Activated naive CD4-positive, alpha-beta T cell treated with anti-CD3 and anti-CD28 coated beads for 36 hours (primary cell): Measurements from ENCODE around the gene GFOD1. TPM values are rescaled to one million over a fixed set of nuclear protein-coding genes. Genes with fewer than 3 reads are reported as not detected.

Experiments used
- CTCF ChIA-PET: fragments of 350-600 bp; sonication (Branson Sonifier 250); formaldehyde crosslinking; loops from one replicate; lab custom pipeline; 2021; ENCODE audit warnings: antibody characterized with exemption; lab: Charles Lee
- DNase-seq: peaks from one replicate; pipeline ENCODE4 v3.0.0-alpha.2; 2020
- H3K27ac Mint-ChIP-seq: one replicate; pipeline ENCODE4 v1.8.0; 2021; ENCODE audit warnings: mild to moderate bottlenecking, mixed read lengths
- H3K27me3 Mint-ChIP-seq: one replicate; pipeline ENCODE4 v1.8.0; 2021; ENCODE audit warnings: low read depth, mixed read lengths
- H3K36me3 Mint-ChIP-seq: one replicate; pipeline ENCODE4 v1.8.0; 2021; ENCODE audit warnings: low read depth, mixed read lengths
- H3K4me1 Mint-ChIP-seq: one replicate; pipeline ENCODE4 v1.8.0; 2021; ENCODE audit warnings: low read depth, mixed read lengths
- H3K4me3 Mint-ChIP-seq: one replicate; pipeline ENCODE4 v1.8.0; 2021; ENCODE audit warnings: mild to moderate bottlenecking, moderate library complexity, mixed read lengths
- H3K9me3 Mint-ChIP-seq: one replicate; pipeline ENCODE4 v1.8.0; 2021; ENCODE audit warnings: mixed read lengths
- intact Hi-C: fragments of 100-400 bp; cut with micrococcal nuclease; formaldehyde crosslinking; loops from one replicate; pipeline ENCODE4 v1.15.1; 2023
- total RNA-seq, 2 experiments: library from RNA; stranded (reverse); gene quantifications; one replicate each; pipeline ENCODE4 v1.2.3, GENCODE V29; 2021

Gene GFOD1
- total RNA-seq, 2 experiments from 2014 or later = 3.7 to 4.2 TPM

DNA sequence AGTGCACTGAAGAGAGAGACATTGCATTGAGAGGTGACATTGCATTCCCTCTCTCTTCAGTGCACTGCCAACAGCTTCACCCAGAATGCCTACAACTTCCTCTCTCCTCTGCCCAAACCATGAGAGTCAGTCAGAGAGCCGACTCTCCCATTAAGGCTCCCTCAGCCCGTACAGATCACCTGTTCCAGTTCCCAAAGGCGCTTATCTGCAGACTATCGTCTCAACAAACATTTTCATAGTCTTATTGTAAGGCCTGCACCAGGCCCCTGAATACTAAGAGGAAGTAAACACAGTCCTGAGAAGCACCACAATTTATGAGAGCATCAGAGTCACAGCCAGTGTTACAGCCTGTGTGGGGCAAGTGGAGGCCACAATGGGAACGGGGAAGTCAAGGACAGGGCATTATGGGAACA is 53.7 kb downstream of the GFOD1 start:
- H3K4me1 Mint-ChIP-seq = peaks cover 56% of the 10 kb centered on the region
- intact Hi-C loops = loop anchor here (10.0 kb wide), 1 partner anchor 1719 kb away; no protein-coding TSS in a partner anchor
- no peak for DNase-seq
- no peaks in the 10 kb centered on the region for H3K27me3 Mint-ChIP-seq
- peaks cover 8% of the 10 kb centered on the region for H3K9me3 Mint-ChIP-seq
- H3K27ac Mint-ChIP-seq = no peak overlapping the region
- no peak overlapping the region for H3K4me3 Mint-ChIP-seq
- H3K36me3 Mint-ChIP-seq = peaks cover 3% of the 10 kb centered on the region
- CTCF ChIA-PET = interaction anchor here (0.7 to 1.5 kb wide), 2 partner anchors 53 to 76 kb away, joined by 3 to 5 read pairs; partner anchors contain the start of gene GFOD1

DNA sequence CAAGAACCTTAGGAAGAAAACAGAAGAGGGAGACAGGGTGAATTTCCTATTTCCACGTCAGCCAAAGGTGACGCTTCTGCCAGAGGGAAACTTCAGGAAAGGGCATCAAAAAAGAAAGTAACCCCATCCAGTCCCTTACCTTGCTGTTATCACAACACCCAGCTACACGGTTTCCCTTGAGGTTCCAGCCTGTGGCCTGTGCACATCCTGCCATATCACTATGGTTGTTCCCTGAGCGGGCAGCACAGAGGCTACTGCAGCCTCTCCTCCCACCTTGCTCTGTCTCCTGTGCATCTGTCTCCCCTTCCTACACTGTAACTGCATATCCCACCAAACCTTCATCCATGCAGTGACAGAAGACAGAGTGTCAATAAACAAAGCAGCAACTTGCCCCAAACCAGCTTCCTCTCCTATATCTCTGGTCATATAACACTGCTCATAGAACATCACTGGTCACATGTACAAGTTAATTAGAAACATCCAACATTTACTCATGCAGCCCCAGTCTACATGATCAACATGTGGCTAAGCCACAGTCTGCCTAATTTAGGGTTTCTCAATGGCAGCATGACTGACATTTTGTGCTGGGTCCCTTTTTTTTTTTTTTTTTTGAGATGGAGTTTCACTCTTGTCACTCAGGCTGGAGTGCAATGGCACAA is 54.7 kb downstream of the GFOD1 start:
- H3K4me3 Mint-ChIP-seq = no peak overlapping the region
- CTCF ChIA-PET = interaction anchor here (0.6 to 1.5 kb wide), 3 partner anchors 54 to 129 kb away, joined by 3 to 5 read pairs (median 3); partner anchors contain the start of gene GFOD1
- H3K4me1 Mint-ChIP-seq = peaks cover 67% of the 10 kb centered on the region
- H3K36me3 Mint-ChIP-seq = peaks cover 3% of the 10 kb centered on the region
- DNase-seq = no peak
- intact Hi-C loops = loop anchor here (1.0 to 10.0 kb wide), 2 partner anchors 77 to 1718 kb away; no protein-coding TSS in a partner anchor
- H3K27ac Mint-ChIP-seq = no peak overlapping the region
- H3K9me3 Mint-ChIP-seq = peaks cover 8% of the 10 kb centered on the region
- no peaks in the 10 kb centered on the region for H3K27me3 Mint-ChIP-seq

DNA sequence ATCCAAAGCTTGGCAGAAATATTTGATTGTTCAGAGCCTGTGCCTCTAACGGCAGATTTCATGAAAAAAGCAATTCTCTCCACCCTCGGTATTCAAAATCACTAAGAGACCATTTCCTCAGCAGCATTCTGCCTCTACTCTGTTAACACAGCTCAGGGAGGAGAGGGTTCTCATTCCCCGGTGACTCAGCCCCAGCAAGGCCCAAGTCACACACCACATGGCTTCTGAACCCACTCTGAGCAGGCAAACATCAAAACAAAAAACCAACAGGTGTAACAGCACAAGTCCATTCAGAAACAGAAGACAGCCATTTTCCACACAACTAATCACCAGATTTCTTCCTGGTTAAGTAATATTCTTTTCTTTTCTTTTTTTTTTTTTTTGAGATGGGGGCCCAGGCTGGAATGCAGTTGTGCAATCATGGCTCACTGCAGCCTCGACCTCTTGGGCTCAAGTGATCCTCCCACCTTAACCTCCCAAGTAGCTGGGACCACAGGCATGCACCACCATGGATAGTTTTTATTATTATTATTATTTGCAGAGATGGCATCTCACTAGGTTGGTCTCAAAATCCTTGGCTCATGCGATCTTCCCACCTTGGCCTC is 55.4 kb downstream of the GFOD1 start:
- H3K27me3 Mint-ChIP-seq = no peaks in the 10 kb centered on the region
- intact Hi-C loops = loop anchor here (1.0 to 10.0 kb wide), 2 partner anchors 77 to 1717 kb away; no protein-coding TSS in a partner anchor
- peaks cover 3% of the 10 kb centered on the region for H3K36me3 Mint-ChIP-seq
- peaks cover 8% of the 10 kb centered on the region for H3K9me3 Mint-ChIP-seq
- H3K4me3 Mint-ChIP-seq = no peak overlapping the region
- CTCF ChIA-PET = interaction anchor here (0.9 to 1.5 kb wide), 4 partner anchors 9 to 363 kb away, joined by 3 to 5 read pairs (median 3); partner anchors contain the start of gene GFOD1
- peak; percentile 67 for DNase-seq
- peaks cover 71% of the 10 kb centered on the region for H3K4me1 Mint-ChIP-seq
- H3K27ac Mint-ChIP-seq = peak overlapping the region; percentile 79

DNA sequence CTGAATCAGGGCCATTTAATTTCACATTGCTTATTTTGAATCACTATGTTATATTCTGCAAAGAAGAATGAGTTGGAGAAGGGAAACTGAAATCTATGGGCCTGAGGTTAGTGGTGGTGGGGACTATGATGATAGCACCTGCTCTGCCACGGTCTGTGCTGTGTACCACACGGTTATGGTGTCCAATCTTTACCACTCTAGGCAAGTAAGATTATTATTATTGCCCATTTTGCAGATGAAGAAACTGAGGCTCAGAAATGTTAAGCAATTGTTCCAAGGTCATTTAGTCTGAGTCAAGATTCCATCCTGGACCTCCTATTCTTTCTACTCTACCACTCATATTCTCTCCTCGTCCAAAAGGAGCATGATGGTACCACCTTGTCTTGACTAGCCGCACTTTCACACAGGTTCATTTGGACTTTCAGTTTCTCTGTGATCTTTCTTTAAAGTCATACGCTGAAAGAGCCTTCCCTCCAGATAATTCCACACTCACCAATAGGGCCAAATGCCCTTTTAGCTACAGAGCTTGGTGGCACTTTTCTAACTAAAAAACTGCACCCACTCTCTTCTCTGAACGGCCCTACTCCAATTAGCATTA is 56.2 kb downstream of the GFOD1 start:
- Mint-ChIP-seq H3K9me3 (peaks cover 8% of the 10 kb centered on the region), H3K36me3 (peaks cover 3% of the 10 kb centered on the region), H3K4me3 (no peak overlapping the region), H3K4me1 (peaks cover 69% of the 10 kb centered on the region), H3K27ac (no peak overlapping the region), H3K27me3 (no peaks in the 10 kb centered on the region)
- intact Hi-C loops = loop anchor here (10.0 kb wide), 1 partner anchor 1716 kb away; no protein-coding TSS in a partner anchor
- no peak for DNase-seq
- CTCF ChIA-PET = interaction anchor here (0.9 to 1.0 kb wide), 3 partner anchors 9 to 364 kb away, joined by 3 read pairs; no protein-coding TSS in a partner anchor

DNA sequence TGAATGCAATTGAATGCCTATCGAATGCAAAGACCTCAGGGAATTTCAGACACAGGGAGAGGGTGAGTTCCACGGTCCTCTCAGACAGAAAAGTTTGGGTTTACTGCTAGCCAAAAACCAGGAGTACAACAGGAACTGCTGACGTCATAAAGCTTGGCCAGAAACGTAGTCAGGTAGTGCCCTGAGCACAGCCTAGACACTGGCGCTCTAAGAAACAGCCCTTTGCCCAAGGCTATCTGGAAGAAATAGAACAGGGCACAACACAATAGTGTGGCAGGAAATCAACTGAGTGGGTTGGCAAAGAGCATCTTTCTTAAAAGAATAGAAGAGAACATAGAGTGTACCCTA is 58.0 kb downstream of the GFOD1 start:
- Mint-ChIP-seq H3K4me3 (no peak overlapping the region), H3K9me3 (peaks cover 5% of the 10 kb centered on the region), H3K4me1 (peaks cover 73% of the 10 kb centered on the region), H3K36me3 (peaks cover 3% of the 10 kb centered on the region), H3K27me3 (no peaks in the 10 kb centered on the region), H3K27ac (peak overlapping the region; percentile 33)
- CTCF ChIA-PET = interaction anchor here (0.6 to 2.2 kb wide), 8 partner anchors 10 to 145 kb away, joined by 3 to 10 read pairs (median 5); partner anchors contain the start of gene SIRT5
- no peak for DNase-seq
- intact Hi-C loops = loop anchor here (2.0 to 5.0 kb wide), 2 partner anchors 38 to 97 kb away; no protein-coding TSS in a partner anchor

DNA sequence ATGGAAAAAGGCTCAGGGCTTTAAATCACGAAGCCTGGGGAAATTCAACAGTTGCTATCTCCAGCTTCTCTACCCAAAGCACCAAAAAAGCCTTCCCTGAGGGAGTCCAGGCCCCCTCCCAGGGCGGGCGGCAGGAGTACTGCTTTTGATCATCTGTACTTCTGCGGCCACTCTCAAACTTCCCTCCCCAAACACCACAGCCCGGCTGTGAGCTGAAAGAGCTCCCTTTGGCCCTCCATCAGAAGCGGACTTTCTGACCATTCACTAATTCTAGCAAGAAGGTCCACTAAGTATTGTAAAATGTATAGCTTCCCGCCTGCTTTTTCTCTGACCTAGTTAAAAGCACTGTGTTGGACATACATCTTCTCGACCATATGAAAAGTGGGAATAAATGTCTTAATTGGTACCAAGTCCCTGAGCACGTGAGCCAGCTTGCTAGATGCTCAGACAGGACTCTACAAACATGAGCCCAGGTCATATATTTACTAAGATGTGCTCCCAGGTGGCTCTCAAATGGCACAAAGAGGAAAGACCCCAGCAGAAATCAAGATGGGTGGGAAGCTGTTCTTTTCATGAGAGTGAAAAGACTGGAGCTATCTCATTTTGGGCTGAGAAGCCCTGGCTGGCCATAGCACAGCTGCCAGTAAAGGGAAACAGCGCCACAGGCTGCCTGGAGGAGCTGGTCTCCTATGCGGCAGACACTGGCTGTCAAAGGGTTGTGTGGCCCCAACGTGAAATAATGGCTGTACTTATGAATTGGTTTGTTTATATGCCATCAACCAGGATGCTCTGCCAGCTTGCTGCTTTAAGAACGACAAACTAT is 58.6 kb downstream of the GFOD1 start:
- Mint-ChIP-seq H3K36me3 (no peaks in the 10 kb centered on the region), H3K27me3 (no peaks in the 10 kb centered on the region), H3K27ac (peak overlapping the region; percentile 85), H3K9me3 (no peaks in the 10 kb centered on the region), H3K4me1 (peaks cover 71% of the 10 kb centered on the region), H3K4me3 (peak overlapping the region; percentile 53)
- intact Hi-C loops = loop anchor here (1.0 to 5.0 kb wide), 8 partner anchors 26 to 146 kb away; partner anchors contain the start of gene SIRT5
- CTCF ChIA-PET = interaction anchor here (0.6 to 2.2 kb wide), 14 partner anchors 11 to 146 kb away, joined by 3 to 10 read pairs (median 4); partner anchors contain the start of gene SIRT5
- DNase-seq = peak; percentile 34

DNA sequence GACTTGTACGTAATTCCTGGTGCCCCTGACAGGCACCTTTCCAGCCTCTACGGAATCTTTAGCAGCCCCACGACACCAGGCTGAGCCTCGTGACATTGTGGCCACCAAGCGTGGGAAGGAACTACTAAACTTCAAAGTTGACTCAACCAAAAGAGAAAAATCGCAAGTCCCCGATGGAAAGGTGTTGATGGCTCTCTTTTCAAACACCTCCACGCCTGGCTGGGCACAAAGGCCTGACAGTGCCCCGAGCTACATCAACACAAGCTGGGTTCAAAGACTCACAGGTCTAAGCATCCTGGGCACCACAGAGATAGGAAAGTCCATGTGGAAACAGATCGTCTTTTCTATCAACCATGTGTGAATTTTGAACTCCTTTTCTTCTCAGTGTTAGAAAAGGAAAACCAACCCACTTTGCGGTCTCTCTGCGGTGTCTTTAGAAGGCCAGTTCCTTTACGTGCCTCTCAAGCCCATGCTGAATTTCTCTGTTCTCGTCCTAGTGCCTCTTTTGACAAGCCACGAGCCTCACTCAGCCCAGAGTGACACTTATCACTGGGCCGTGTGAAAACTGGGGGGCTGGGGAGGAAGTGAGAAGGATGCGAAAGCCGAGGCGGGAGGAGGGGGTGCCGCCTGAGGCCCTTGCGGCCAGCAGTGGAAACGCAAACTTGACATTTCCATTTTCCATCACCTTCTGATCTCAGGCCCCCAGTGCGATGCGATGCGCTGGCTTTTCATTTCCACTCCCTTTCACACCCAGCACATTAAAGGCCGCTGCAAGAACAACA is 59.4 kb downstream of the GFOD1 start:
- no peaks in the 10 kb centered on the region for H3K36me3 Mint-ChIP-seq
- DNase-seq = peak; percentile 90
- no peaks in the 10 kb centered on the region for H3K27me3 Mint-ChIP-seq
- H3K4me3 Mint-ChIP-seq = peak overlapping the region; percentile 53
- CTCF ChIA-PET = interaction anchor here (0.8 to 2.2 kb wide), 11 partner anchors 11 to 147 kb away, joined by 3 to 10 read pairs (median 4); partner anchors contain the start of gene SIRT5
- intact Hi-C loops = loop anchor here (1.0 to 5.0 kb wide), 8 partner anchors 26 to 146 kb away; partner anchors contain the start of gene SIRT5
- H3K4me1 Mint-ChIP-seq = peaks cover 68% of the 10 kb centered on the region
- H3K27ac Mint-ChIP-seq = peak overlapping the region; percentile 85
- H3K9me3 Mint-ChIP-seq = no peaks in the 10 kb centered on the region

DNA sequence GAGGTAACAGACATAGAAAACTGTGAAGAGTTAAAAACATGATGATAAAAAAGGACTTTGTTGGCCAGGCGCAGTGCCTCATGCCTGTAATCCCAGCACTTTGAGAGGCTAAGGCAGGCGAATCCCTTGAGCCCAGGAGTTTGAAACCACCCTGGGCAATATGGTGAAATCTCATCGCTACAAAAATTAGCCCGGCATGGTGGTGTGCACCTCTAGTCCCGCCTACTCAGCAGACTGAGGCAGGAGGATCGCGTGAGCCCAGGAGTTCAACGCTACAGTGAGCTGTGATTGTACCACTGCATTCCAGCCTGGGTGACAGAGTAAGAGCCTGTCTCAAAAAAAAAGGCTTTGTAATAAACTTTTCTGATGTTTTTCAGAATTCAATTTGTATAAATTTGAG is 60.1 kb downstream of the GFOD1 start:
- Mint-ChIP-seq H3K9me3 (no peaks in the 10 kb centered on the region), H3K36me3 (no peaks in the 10 kb centered on the region), H3K27ac (peak overlapping the region; percentile 85), H3K4me3 (no peak overlapping the region), H3K4me1 (peaks cover 62% of the 10 kb centered on the region), H3K27me3 (no peaks in the 10 kb centered on the region)
- intact Hi-C loops = loop anchor here (5.0 kb wide), 1 partner anchor 40 kb away; no protein-coding TSS in a partner anchor
- DNase-seq = peak; percentile 25
- CTCF ChIA-PET = interaction anchor here (0.9 to 2.2 kb wide), 3 partner anchors 13 to 96 kb away, joined by 3 to 10 read pairs (median 3); no protein-coding TSS in a partner anchor

DNA sequence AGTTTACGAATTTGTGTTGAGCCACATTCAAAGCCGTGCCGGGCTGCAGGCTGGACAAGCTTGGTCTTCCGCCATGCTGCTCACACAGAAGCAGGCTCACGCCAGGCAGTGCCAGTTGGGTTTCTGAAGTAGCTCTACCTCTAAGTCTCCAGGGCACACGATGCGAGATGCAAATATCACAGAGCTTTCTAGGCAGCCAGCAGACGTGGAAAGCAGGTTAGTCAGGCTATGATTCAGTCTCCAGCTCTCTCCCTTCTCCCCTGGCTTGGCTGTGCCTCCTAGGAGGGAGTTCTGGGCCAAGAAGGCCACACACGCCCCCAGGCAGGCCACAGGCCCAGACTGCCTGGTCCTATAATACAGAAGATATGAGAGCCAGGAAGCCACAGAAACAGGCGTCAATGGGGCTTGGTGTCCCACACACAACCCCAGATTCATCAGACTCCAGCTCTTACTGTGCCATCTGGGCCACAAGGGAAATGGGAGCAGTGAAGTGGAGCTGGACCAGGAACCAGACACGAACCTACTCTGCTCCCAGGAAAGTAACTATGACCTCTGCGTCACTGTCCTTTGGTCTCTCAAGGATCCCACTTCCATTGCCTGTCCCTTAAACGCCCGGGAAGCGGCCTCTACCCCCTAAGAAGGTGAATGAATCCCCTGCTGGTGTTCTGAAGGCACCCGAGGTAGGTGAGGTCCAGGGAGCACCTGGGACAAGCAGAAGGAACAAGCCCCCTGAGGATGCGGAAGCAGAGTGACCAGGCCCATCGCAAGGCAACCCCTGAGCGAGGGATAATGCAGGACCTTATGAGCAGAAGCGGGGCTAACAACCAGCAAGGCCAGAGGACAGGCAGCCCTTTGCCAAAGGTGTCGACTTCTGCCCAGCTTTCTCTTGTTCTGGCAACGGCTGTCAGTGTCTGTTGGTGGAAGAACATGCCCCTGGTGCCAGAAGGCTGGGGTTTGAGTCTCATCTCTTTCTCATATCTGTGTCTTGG is 61.2 kb downstream of the GFOD1 start:
- no peaks in the 10 kb centered on the region for H3K36me3 Mint-ChIP-seq
- peaks cover 54% of the 10 kb centered on the region for H3K4me1 Mint-ChIP-seq
- no peak overlapping the region for H3K27ac Mint-ChIP-seq
- H3K9me3 Mint-ChIP-seq = no peaks in the 10 kb centered on the region
- no peaks in the 10 kb centered on the region for H3K27me3 Mint-ChIP-seq
- no peak overlapping the region for H3K4me3 Mint-ChIP-seq
- CTCF ChIA-PET = interaction anchor here (0.6 to 2.2 kb wide), 4 partner anchors 16 to 641 kb away, joined by 3 to 6 read pairs (median 4); partner anchors contain the start of gene SIRT5
- peak; percentile 22 for DNase-seq
- intact Hi-C loops = loop anchor here (5.0 kb wide), 1 partner anchor 41 kb away; no protein-coding TSS in a partner anchor
